AG04450 (cell line): ENCODE results near the gene NLGN1. TPM values are rescaled to one million over a fixed set of nuclear protein-coding genes. Genes with fewer than 3 reads are reported as not detected.

ENCODE experiments used
- CTCF ChIA-PET: fragments of 300-600, 350-600 bp; formaldehyde crosslinking; extraction: SDS; loops from one replicate; lab custom pipeline; 2022; ENCODE audit warnings: antibody characterized with exemption, inconsistent platforms; lab: Charles Lee
- POLR2A ChIA-PET: fragments of 350-600 bp; formaldehyde crosslinking; extraction: SDS; loops from one replicate; lab custom pipeline; 2021; ENCODE audit warnings: antibody characterized with exemption, inconsistent platforms; lab: Yijun Ruan, JAX
- DNase-seq: peaks from one replicate; pipeline ENCODE4 v3.0.0-alpha.2; 2011; ENCODE audit warnings: low read depth, low spot score
- H3K27ac ChIP-seq: one replicate; pipeline ENCODE4 v1.5.1; 2012; ENCODE audit warnings: low read depth, low read length, control low read depth
- H3K27me3 ChIP-seq: one replicate; pipeline ENCODE4 v1.6.0; 2012; ENCODE audit warnings: low read length; ENCODE audit not compliant: control insufficient read depth, insufficient read depth
- H3K4me3 ChIP-seq: 2 replicates; pipeline ENCODE4 v1.5.1; 2011; ENCODE audit warnings: mild to moderate bottlenecking, low read depth, low read length, control low read depth
- H3K9me3 ChIP-seq: 2 replicates; pipeline ENCODE4 v1.5.1; 2012; ENCODE audit warnings: low read length; ENCODE audit not compliant: control insufficient read depth, insufficient read depth
- CTCF ChIP-seq: IDR thresholded peaks from 2 replicates; pipeline ENCODE4 v1.5.1; 2011; ENCODE audit warnings: low read depth, low read length, control low read depth, inconsistent platforms
- polyA plus RNA-seq: library from polyadenylated mRNA; depleted of rRNA; stranded (reverse); fragments of >200 nt; gene quantifications from 2 replicates; pipeline ENCODE4 v1.2.3, GENCODE V29; 2011

NLGN1 gene
- polyA plus RNA-seq, 1 experiment, result 1.7 TPM

GRCh38 chr3:173463250-173463649, 65.7 kb downstream of the NLGN1 start:
- no peak overlapping the region for H3K27ac ChIP-seq
- H3K4me3 ChIP-seq, result no peak overlapping the region
- ChIA-PET CTCF (no interaction called here), POLR2A (no interaction called here)
- no peak for TF ChIP-seq CTCF
- no peaks in the 10 kb centered on the region for H3K27me3 ChIP-seq
- no peaks in the 10 kb centered on the region for H3K9me3 ChIP-seq
- DNase-seq, result no peak

GRCh38 chr3:173465112-173465511, 67.6 kb downstream of the NLGN1 start:
- no peak overlapping the region for H3K4me3 ChIP-seq
- no peaks in the 10 kb centered on the region for H3K9me3 ChIP-seq
- ChIA-PET POLR2A (no interaction called here), CTCF (interaction anchor here (0.8 to 1.4 kb wide), 2 partner anchors 89 to 94 kb away, joined by 3 to 4 read pairs; no protein-coding TSS in a partner anchor)
- no peaks in the 10 kb centered on the region for H3K27me3 ChIP-seq
- TF ChIP-seq CTCF, result no peak
- no peak overlapping the region for H3K27ac ChIP-seq
- DNase-seq, result no peak

GRCh38 chr3:173465898-173466678, 68.5 kb downstream of the NLGN1 start:
- Histone ChIP-seq H3K27ac (no peak overlapping the region), H3K9me3 (no peaks in the 10 kb centered on the region), H3K4me3 (no peak overlapping the region), H3K27me3 (no peaks in the 10 kb centered on the region)
- no peak for DNase-seq
- no peak for TF ChIP-seq CTCF
- CTCF ChIA-PET, result interaction anchor here (0.6 to 1.4 kb wide), 3 partner anchors 21 to 95 kb away, joined by 3 to 4 read pairs (median 4); no protein-coding TSS in a partner anchor
- POLR2A ChIA-PET, result no interaction called here

- no peak for TF ChIP-seq CTCF
- ChIA-PET CTCF (no interaction called here), POLR2A (no interaction called here)
- H3K27ac ChIP-seq, result no peak overlapping the region
- DNase-seq, result no peak
- H3K9me3 ChIP-seq, result no peaks in the 10 kb centered on the region
- H3K4me3 ChIP-seq, result no peak overlapping the region
- no peaks in the 10 kb centered on the region for H3K27me3 ChIP-seq
Observed at GRCh38 chr3:173467501-173467900, 70.0 kb downstream of the NLGN1 start.

GRCh38 chr3:173473237-173473636, 75.7 kb downstream of the NLGN1 start:
- Histone ChIP-seq H3K9me3 (no peaks in the 10 kb centered on the region), H3K27ac (no peak overlapping the region), H3K4me3 (no peak overlapping the region), H3K27me3 (no peaks in the 10 kb centered on the region)
- no peak for TF ChIP-seq CTCF
- no peak for DNase-seq
- POLR2A ChIA-PET, result no interaction called here
- CTCF ChIA-PET, result no interaction called here
